ENCODE results near the gene RNF115. TPM values are rescaled to one million over a fixed set of nuclear protein-coding genes. Genes with fewer than 3 reads are reported as not detected.

RNF115 gene
- total RNA-seq, 1 experiment from 2014 or later: 9.5 TPM

DNA sequence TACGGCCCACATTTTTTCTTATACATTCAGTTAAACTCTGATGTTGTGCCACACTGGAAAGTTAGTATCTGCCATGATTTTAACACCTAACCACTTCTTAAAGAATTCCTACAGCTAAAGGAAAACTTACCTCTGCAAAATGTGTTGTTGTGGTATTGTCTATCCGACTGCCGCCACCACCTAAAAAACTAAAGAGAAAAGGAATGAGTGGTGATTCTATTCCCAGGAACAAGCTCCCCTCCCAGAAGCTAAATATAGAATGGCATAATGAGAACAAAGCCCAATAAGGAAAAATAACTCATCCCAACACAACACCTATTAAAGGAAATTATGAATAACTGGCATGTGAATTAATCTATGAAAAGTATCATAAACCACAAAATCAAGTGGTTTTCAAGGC lies 39.5 kb downstream of the RNF115 start:
- ATAC-seq: no peak
- Histone ChIP-seq H3K9ac (ENCODE audit: low read length) (no peak overlapping the region), H3K4me2 (ENCODE audit: low read length) (no peak overlapping the region), H3K36me3 (ENCODE audit: control insufficient read depth in 1 of 2, insufficient read depth in 2 of 2, low read length in 2 of 2) (no peaks in the 10 kb centered on the region), H3K79me2 (ENCODE audit: insufficient read depth, low read length) (no peaks in the 10 kb centered on the region), H3K4me3 (replicated peaks in 1 of 2; ENCODE audit: low read depth in 1 of 2, low read length in 2 of 2) (no peak overlapping the region), H3K4me1 (ENCODE audit: control insufficient read depth in 1 of 2, insufficient read depth in 2 of 2, low read length in 2 of 2) (peaks cover 29 to 38% of the 10 kb centered on the region in 2 experiments), H4K20me1 (ENCODE audit: insufficient read depth) (no peaks in the 10 kb centered on the region), H3K9me2 (ENCODE audit: insufficient read depth) (no peaks in the 10 kb centered on the region), H3K27me3 (ENCODE audit: insufficient read depth, low read length) (no peaks in the 10 kb centered on the region), H2AFZ (ENCODE audit: low read depth, low read length, poor library complexity, severe bottlenecking) (no peak overlapping the region), H3K9me3 (ENCODE audit: control insufficient read depth in 1 of 2, insufficient read depth in 1 of 2, low read depth in 1 of 2, low read length in 2 of 2) (no peaks in the 10 kb centered on the region), H3K27ac (ENCODE audit: low read depth, low read length) (no peak overlapping the region)
- intact Hi-C loops (cut with micrococcal nuclease): loop anchor here (5.0 kb wide), 1 partner anchor 38 kb away; the partner anchor contains the start of genes POLR3C and RNF115
- ChIA-PET POLR2A (no interaction called here), CTCF (no interaction called here), RAD21 (ENCODE audit: low non-redundant PET in 1 of 2, low total read pairs in 2 of 2, uncharacterized antibody in 2 of 2, unreplicated experiment in 2 of 2) (no interaction called here)
- BruUV-seq (replicated peaks): no TSS peak
- no peak for TF ChIP-seq RAD21 (IDR thresholded peaks at IDR 0.05; ENCODE audit: low read depth)
- no peak for TF ChIP-seq EZH2 (IDR thresholded peaks at IDR 0.05)
- TF ChIP-seq, protein P1, sequence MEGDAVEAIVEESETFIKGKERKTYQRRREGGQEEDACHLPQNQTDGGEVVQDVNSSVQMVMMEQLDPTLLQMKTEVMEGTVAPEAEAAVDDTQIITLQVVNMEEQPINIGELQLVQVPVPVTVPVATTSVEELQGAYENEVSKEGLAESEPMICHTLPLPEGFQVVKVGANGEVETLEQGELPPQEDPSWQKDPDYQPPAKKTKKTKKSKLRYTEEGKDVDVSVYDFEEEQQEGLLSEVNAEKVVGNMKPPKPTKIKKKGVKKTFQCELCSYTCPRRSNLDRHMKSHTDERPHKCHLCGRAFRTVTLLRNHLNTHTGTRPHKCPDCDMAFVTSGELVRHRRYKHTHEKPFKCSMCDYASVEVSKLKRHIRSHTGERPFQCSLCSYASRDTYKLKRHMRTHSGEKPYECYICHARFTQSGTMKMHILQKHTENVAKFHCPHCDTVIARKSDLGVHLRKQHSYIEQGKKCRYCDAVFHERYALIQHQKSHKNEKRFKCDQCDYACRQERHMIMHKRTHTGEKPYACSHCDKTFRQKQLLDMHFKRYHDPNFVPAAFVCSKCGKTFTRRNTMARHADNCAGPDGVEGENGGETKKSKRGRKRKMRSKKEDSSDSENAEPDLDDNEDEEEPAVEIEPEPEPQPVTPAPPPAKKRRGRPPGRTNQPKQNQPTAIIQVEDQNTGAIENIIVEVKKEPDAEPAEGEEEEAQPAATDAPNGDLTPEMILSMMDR (IDR thresholded peaks at IDR 0.05 in 2 of 3, conservative IDR thresholded peaks at IDR 0.05 in 1 of 3; ENCODE audit: borderline replicate concordance in 1 of 3, insufficient read depth in 1 of 3, low read depth in 2 of 3, low read length in 2 of 3): no peak
- TF ChIP-seq POLR2A (IDR thresholded peaks at IDR 0.05; ENCODE audit: borderline replicate concordance, extremely low read depth, insufficient read depth, insufficient read length): no peak
- no peak for TF ChIP-seq ELF1 (IDR thresholded peaks at IDR 0.05; ENCODE audit: borderline replicate concordance, low read depth)
- TF ChIP-seq, protein P2, sequence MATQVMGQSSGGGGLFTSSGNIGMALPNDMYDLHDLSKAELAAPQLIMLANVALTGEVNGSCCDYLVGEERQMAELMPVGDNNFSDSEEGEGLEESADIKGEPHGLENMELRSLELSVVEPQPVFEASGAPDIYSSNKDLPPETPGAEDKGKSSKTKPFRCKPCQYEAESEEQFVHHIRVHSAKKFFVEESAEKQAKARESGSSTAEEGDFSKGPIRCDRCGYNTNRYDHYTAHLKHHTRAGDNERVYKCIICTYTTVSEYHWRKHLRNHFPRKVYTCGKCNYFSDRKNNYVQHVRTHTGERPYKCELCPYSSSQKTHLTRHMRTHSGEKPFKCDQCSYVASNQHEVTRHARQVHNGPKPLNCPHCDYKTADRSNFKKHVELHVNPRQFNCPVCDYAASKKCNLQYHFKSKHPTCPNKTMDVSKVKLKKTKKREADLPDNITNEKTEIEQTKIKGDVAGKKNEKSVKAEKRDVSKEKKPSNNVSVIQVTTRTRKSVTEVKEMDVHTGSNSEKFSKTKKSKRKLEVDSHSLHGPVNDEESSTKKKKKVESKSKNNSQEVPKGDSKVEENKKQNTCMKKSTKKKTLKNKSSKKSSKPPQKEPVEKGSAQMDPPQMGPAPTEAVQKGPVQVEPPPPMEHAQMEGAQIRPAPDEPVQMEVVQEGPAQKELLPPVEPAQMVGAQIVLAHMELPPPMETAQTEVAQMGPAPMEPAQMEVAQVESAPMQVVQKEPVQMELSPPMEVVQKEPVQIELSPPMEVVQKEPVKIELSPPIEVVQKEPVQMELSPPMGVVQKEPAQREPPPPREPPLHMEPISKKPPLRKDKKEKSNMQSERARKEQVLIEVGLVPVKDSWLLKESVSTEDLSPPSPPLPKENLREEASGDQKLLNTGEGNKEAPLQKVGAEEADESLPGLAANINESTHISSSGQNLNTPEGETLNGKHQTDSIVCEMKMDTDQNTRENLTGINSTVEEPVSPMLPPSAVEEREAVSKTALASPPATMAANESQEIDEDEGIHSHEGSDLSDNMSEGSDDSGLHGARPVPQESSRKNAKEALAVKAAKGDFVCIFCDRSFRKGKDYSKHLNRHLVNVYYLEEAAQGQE (IDR thresholded peaks at IDR 0.05; ENCODE audit: low read depth): no peak
- TF ChIP-seq, protein P3, sequence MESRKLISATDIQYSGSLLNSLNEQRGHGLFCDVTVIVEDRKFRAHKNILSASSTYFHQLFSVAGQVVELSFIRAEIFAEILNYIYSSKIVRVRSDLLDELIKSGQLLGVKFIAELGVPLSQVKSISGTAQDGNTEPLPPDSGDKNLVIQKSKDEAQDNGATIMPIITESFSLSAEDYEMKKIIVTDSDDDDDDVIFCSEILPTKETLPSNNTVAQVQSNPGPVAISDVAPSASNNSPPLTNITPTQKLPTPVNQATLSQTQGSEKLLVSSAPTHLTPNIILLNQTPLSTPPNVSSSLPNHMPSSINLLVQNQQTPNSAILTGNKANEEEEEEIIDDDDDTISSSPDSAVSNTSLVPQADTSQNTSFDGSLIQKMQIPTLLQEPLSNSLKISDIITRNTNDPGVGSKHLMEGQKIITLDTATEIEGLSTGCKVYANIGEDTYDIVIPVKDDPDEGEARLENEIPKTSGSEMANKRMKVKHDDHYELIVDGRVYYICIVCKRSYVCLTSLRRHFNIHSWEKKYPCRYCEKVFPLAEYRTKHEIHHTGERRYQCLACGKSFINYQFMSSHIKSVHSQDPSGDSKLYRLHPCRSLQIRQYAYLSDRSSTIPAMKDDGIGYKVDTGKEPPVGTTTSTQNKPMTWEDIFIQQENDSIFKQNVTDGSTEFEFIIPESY (IDR thresholded peaks at IDR 0.05; ENCODE audit: extremely low read depth, insufficient replicate concordance, low read length): no peak
- no peak for TF ChIP-seq ZNF274 (IDR thresholded peaks at IDR 0.05; ENCODE audit: low read depth, low read length)
- no peak for TF ChIP-seq JUND (IDR thresholded peaks at IDR 0.05)
- no peak for TF ChIP-seq EZH2phosphoT487 (IDR thresholded peaks at IDR 0.05; ENCODE audit: borderline replicate concordance)
- no peak for TF ChIP-seq SRF (IDR thresholded peaks at IDR 0.05; ENCODE audit: low read depth)
- DNase-seq (ENCODE audit: low read depth, low spot score): no peak

Measured in HCT116 (cell line).